Dermis blood vessel endothelial cell (primary cell): Measurements from ENCODE around the gene DCDC2. TPM values are rescaled to one million over a fixed set of nuclear protein-coding genes. Genes with fewer than 3 reads are reported as not detected.
"Not testable (repeated sequence)": the region's sequence is repeated elsewhere in the genome, so short reads cannot be mapped to it uniquely, and the experiment has no call there.

ENCODE experiments used
- DNase-seq: peaks from one replicate; pipeline ENCODE4 v3.0.0; 2010
- total RNA-seq: library from RNA; depleted of rRNA; stranded (reverse); fragments of >200 nt; gene quantifications from 2 replicates; pipeline ENCODE4 v1.2.3, GENCODE V29; 2014

DCDC2 gene
- 1.0 and 1.5 TPM in 2 replicates for total RNA-seq

- DNase-seq: peak; percentile 2
Observed at GRCh38 chr6:24357336-24358218, at the start of gene DCDC2. TSS of gene DCDC2 (minus strand) at chr6:24358059. CDS start at chr6:24357750, 309 bp downstream.

- DNase-seq: no peak
Observed at GRCh38 chr6:24405262-24405661, 47.4 kb upstream of the DCDC2 start.

- DNase-seq: no peak
Observed at GRCh38 chr6:24403501-24403824, 45.6 kb upstream of the DCDC2 start.

- peak; percentile 89 for DNase-seq
Observed at GRCh38 chr6:24402697-24403500, 45.0 kb upstream of the DCDC2 start, which contains the start of gene MRS2. TSS of gene MRS2 (plus strand) at chr6:24402936. CDS start at chr6:24403047, 111 bp downstream.

GRCh38 chr6:24401458-24401857, 43.6 kb upstream of the DCDC2 start:
- no peak for DNase-seq

- DNase-seq: not testable (repeated sequence)
Observed at GRCh38 chr6:24400045-24401039, 42.5 kb upstream of the DCDC2 start.

GRCh38 chr6:24397631-24398030, 39.8 kb upstream of the DCDC2 start:
- no peak for DNase-seq

GRCh38 chr6:24396824-24397223, 39.0 kb upstream of the DCDC2 start:
- DNase-seq: no peak

GRCh38 chr6:24394780-24395437, 37.0 kb upstream of the DCDC2 start:
- no peak for DNase-seq

- DNase-seq: no peak
Observed at GRCh38 chr6:24394061-24394779, 36.4 kb upstream of the DCDC2 start.

- DNase-seq: no peak
Observed at GRCh38 chr6:24391756-24392405, 34.0 kb upstream of the DCDC2 start.

GRCh38 chr6:24391208-24391607, 33.3 kb upstream of the DCDC2 start:
- no peak for DNase-seq

- no peak for DNase-seq
Observed at GRCh38 chr6:24387818-24388217, 30.0 kb upstream of the DCDC2 start.

- DNase-seq: no peak
Observed at GRCh38 chr6:24385536-24386269, 27.8 kb upstream of the DCDC2 start.

GRCh38 chr6:24384369-24385130, 26.7 kb upstream of the DCDC2 start:
- not testable (repeated sequence) for DNase-seq

GRCh38 chr6:24382891-24383494, 25.1 kb upstream of the DCDC2 start:
- not testable (repeated sequence) for DNase-seq

- no peak for DNase-seq
Observed at GRCh38 chr6:24382220-24382540, 24.3 kb upstream of the DCDC2 start.

- DNase-seq: no peak
Observed at GRCh38 chr6:24381476-24382219, 23.8 kb upstream of the DCDC2 start.
